GM18505 (cell line): ENCODE results near the gene DUSP28.
A peak's percentile ranks its signal among the peaks of the same experiment; 100 is the strongest.

ENCODE experiments used
- ATAC-seq: cut with Tn5 transposase; IDR thresholded peaks from one replicate; pipeline ENCODE4 v1.9.1; 2021; ENCODE audit not compliant: unreplicated experiment
- POLR2A ChIP-seq: IDR thresholded peaks from 4 replicates; pipeline ENCODE4 v1.6.1; 2011; ENCODE audit warnings: borderline replicate concordance; ENCODE audit not compliant: insufficient read depth, insufficient read length; ENCODE audit errors: extremely low read depth

Gene DUSP28

GRCh38 chr2:240567872-240568677 is 7.9 kb downstream of the DUSP28 start, which contains the start of gene RNPEPL1:
RNPEPL1 (plus strand) TSS chr2:240568484; CDS start chr2:240568587, 103 bp downstream.
- ATAC-seq: peak; percentile 31
- peak; percentile 42 for TF ChIP-seq POLR2A

DNA sequence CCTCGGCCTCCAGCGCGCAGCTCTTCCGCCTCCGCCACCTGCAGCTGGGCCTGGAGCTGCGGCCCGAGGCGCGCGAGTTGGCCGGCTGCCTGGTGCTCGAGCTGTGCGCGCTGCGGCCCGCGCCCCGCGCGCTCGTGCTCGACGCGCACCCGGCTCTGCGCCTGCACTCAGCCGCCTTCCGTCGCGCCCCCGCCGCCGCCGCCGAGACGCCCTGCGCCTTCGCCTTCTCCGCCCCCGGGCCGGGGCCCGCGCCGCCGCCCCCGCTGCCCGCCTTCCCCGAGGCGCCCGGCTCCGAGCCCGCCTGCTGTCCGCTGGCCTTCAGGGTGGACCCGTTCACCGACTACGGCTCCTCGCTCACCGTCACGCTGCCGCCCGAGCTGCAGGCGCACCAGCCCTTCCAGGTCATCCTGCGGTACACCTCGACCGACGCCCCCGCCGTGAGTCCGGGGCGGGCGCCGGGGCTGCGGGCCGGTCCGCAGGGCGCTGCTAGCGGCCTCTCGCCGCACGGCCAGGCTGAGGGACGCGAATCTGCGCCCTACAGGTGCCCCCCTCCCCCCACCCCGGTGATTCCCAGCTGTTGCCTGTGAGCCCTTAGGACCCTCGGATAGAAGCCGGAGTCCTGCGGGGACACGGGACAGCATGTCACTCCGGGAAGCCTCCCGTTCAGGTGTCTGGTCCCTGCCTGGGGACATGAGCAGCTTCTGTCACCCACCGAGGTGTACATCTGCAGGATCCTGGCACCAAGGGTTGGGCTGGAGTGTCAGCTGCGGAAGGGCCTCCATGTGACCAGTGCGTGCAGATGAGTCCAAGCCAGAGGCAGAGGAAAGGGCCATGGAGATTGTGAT is 8.7 kb downstream of the DUSP28 start:
- TF ChIP-seq POLR2A: peak; percentile 60
- peak; percentile 18 for ATAC-seq

DNA sequence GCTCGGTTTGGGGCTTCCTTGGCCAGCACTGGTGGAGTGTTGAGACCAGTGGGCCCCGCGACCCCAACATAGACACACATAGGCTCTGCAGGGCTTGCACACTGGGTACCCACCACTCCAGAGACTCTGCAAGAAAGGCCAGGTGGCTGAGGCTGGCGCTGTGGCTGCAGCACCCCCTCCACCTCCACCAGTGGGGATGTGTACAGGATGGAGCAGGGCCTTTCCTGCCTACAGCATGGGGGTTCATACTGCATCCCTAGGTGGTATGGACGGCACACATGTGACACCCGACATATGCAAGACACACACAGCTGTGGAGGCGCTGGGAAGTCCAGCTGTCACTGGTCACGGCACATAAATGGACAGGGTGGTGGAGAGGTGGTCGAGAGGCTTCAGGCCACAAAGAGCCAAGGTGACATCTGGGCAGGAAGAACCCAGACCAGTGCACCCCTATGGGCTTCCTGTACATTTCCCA is 9.4 kb downstream of the DUSP28 start:
- peak; percentile 28 for TF ChIP-seq POLR2A
- ATAC-seq: no peak

DNA sequence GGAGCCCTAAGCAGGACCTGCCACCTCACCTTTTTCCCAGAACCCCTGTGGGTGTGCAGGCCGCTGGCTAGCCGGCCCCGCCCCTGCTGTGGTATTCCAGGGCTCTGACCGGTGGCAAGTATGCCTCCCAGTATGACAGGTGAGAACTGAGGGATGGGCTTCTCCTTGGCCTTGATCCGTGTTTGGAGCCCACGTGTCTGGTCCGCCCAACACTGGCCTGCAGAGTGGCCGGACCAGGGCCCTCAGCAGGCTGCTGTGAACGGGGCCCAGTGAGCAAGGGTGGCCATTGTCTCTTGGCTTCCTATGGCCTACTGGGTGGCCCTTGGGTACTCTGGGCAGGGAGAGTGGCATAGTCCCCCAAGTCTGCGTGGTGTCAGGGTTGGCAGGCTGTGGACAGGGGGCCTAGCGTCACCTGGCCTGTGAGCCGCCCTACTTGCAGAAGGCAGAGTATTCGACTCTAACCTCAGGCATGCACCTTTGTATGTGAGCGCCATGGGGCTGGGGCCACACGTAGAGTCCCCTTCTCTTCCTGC is 9.9 kb downstream of the DUSP28 start:
- ATAC-seq: no peak
- peak; percentile 2 for TF ChIP-seq POLR2A

- no peak for ATAC-seq
- no peak for TF ChIP-seq POLR2A
These were observed 10.6 kb downstream of the DUSP28 start for GRCh38 chr2:240570531-240571313.

GRCh38 chr2:240571314-240571973 is 11.3 kb downstream of the DUSP28 start:
- TF ChIP-seq POLR2A: no peak
- ATAC-seq: no peak

GRCh38 chr2:240572141-240573031 is 12.2 kb downstream of the DUSP28 start:
- TF ChIP-seq POLR2A: no peak
- no peak for ATAC-seq

- ATAC-seq: no peak
- no peak for TF ChIP-seq POLR2A
These were observed 12.9 kb downstream of the DUSP28 start for GRCh38 chr2:240573071-240573515.

GRCh38 chr2:240573516-240574385 is 13.6 kb downstream of the DUSP28 start:
- no peak for TF ChIP-seq POLR2A

DNA sequence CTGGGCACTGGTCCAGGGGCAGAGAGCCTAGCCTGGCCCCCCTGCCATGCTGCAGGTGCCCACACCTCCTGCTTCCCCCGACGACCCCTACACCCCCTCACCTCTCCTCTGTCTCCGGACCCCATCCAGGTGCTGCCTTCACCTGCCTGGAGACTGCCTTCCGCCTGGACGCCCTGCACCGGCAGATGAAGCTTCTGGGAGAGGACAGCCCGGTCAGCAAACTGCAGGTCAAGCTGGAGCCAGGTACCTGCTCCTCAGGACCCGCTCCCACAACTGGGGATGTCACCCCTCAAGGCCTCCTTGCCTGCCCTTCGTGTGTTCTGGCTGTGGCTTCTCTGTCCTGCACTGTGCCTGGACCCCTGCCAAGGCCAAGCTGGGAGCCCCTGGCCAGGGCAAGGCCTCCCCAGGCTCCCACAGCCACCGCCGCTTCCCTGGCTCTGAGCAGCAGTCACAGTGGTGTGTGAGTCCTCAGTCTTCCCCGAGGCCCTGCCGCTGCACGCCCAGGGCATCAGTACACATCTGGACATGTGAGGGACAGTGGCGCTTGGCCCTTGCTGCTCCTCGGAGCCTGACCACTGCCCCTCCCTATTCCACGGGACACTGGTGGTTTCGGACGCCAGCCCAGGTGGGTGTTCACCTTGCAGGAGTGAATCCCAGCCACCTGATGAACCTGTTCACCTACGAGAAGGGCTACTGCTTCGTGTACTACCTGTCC is 14.4 kb downstream of the DUSP28 start:
- ATAC-seq: no peak
- TF ChIP-seq POLR2A: peak; percentile 11

More at GRCh38 chr2:240573516-240574385, 13.6 kb downstream of the DUSP28 start:
- ATAC-seq: no peak
